Endothelial cell of umbilical vein (primary cell): ENCODE results near the gene VAT1. TPM values are rescaled to one million over a fixed set of nuclear protein-coding genes. Genes with fewer than 3 reads are reported as not detected.
"Not testable (repeated sequence)": the region's sequence is repeated elsewhere in the genome, so short reads cannot be mapped to it uniquely, and the experiment has no call there.

Source experiments
- BruUV-seq: library from RNA; stranded (reverse); fragments of 400-500 nt; replicated peaks from 2 replicates; lab custom pipeline; 2021; lab: Mats Ljungman, UMichigan
- CTCF ChIA-PET: fragments of 300-600, 350-600 bp; sonication (Branson Sonifier 250); formaldehyde crosslinking; loops from one replicate; lab custom pipeline; 2021; ENCODE audit warnings: antibody characterized with exemption, inconsistent platforms; lab: Charles Lee
- POLR2A ChIA-PET: fragments of 300-600, 350-600 bp; sonication (Branson Sonifier 250); formaldehyde crosslinking; loops from one replicate; lab custom pipeline; 2021; ENCODE audit warnings: antibody characterized with exemption, inconsistent platforms; lab: Charles Lee
- DNase-seq: peaks from one replicate; pipeline ENCODE4 v3.0.0-alpha.2; 2011; ENCODE audit warnings: low read depth, low spot score
- FAIRE-seq: peaks from 2 replicates; lab custom pipeline; 2011; peaks lifted over from hg19 to GRCh38; lab: Jason Lieb, UNC
- H2AFZ ChIP-seq: 2 replicates; pipeline ENCODE4 v1.6.0; 2012; ENCODE audit warnings: low read depth, low read length, control low read depth, inconsistent platforms
- H3K27ac ChIP-seq: 2 replicates; pipeline ENCODE4 v1.5.1; 2011; ENCODE audit warnings: low read depth, mild to moderate bottlenecking, control low read depth, low read length, moderate library complexity; ENCODE audit not compliant: insufficient read depth
- H3K27me3 ChIP-seq, 2 experiments: 2 replicates each; pipeline versions ENCODE4 v1.6.0 to v1.6.1; 2011; ENCODE audit warnings: low read length in 2 of 2, mixed read lengths in 1 of 2; ENCODE audit not compliant: control insufficient read depth in 2 of 2, insufficient read depth in 2 of 2
- H3K36me3 ChIP-seq, 2 experiments: 2 replicates in 1 of 2; 3 replicates in 1 of 2; pipeline ENCODE4 v1.5.1; 2011; ENCODE audit warnings: low read length in 2 of 2, mild to moderate bottlenecking in 1 of 2, moderate library complexity in 1 of 2; ENCODE audit not compliant: control insufficient read depth in 2 of 2, insufficient read depth in 2 of 2; ENCODE audit errors: extremely low read depth in 1 of 2
- H3K4me1 ChIP-seq: 3 replicates; pipeline ENCODE4 v1.5.1; 2011; ENCODE audit warnings: mild to moderate bottlenecking, low read length; ENCODE audit not compliant: control insufficient read depth, insufficient read depth; ENCODE audit errors: extremely low read depth
- H3K4me2 ChIP-seq: 2 replicates; pipeline ENCODE4 v1.6.1; 2011; ENCODE audit warnings: low read length, control low read depth, mixed read lengths; ENCODE audit not compliant: insufficient read depth
- H3K4me3 ChIP-seq, 3 experiments: fragments of 200-600 bp in 1 of 3; sonication (generic), shearing (Covaris generic) in 1 of 3; replicated peaks in 1 of 3; 2 replicates each; pipeline ENCODE4 v1.5.1; 2011 to 2016; ENCODE audit warnings: control low read depth in 3 of 3, low read length in 3 of 3, mild to moderate bottlenecking in 2 of 3, inconsistent platforms in 1 of 3, low read depth in 1 of 3, moderate library complexity in 1 of 3; ENCODE audit not compliant: insufficient read depth in 1 of 3
- H3K79me2 ChIP-seq: 2 replicates; pipeline ENCODE4 v1.6.0; 2012; ENCODE audit warnings: low read length, inconsistent platforms; ENCODE audit not compliant: control insufficient read depth, insufficient read depth
- H3K9ac ChIP-seq: replicated peaks from 2 replicates; pipeline ENCODE3; 2011; ENCODE audit warnings: low read length, control low read depth; ENCODE audit not compliant: insufficient read depth; ENCODE audit errors: extremely low read depth
- H3K9me1 ChIP-seq: replicated peaks from 3 replicates; pipeline ENCODE4 v1.6.0; 2011; ENCODE audit warnings: mild to moderate bottlenecking, low read length; ENCODE audit not compliant: control insufficient read depth, insufficient read depth; ENCODE audit errors: extremely low read depth
- H3K9me3 ChIP-seq: replicated peaks from 2 replicates; pipeline ENCODE4 v1.5.1; 2012; ENCODE audit warnings: low read length, inconsistent platforms; ENCODE audit not compliant: control insufficient read depth, insufficient read depth
- H4K20me1 ChIP-seq: replicated peaks from 2 replicates; pipeline ENCODE3; 2011; ENCODE audit warnings: mild to moderate bottlenecking, low read length; ENCODE audit not compliant: control insufficient read depth, insufficient read depth; ENCODE audit errors: extremely low read depth
- CTCF ChIP-seq, 2 donors: IDR thresholded peaks; 1 replicate in 1 of 2; 2 replicates in 1 of 2; pipeline ENCODE4 v1.5.1; 2011; ENCODE audit warnings: low read length in 2 of 2, mild to moderate bottlenecking in 2 of 2, moderate library complexity in 2 of 2, control low read depth in 1 of 2, inconsistent platforms in 1 of 2, low read depth in 1 of 2; ENCODE audit not compliant: insufficient read depth in 1 of 2; ENCODE audit errors: extremely low read depth in 1 of 2
- EZH2 ChIP-seq: IDR thresholded peaks from 2 replicates; pipeline ENCODE4 v1.6.1; 2012; ENCODE audit warnings: borderline replicate concordance, low read depth, mild to moderate bottlenecking, moderate library complexity, low read length, inconsistent platforms; ENCODE audit not compliant: severe bottlenecking
- FOS ChIP-seq: IDR thresholded peaks from 2 replicates; pipeline ENCODE4 v1.6.1; 2011; ENCODE audit warnings: mild to moderate bottlenecking, low read length, moderate library complexity, borderline replicate concordance; ENCODE audit not compliant: insufficient read depth
- GATA2 ChIP-seq: IDR thresholded peaks from 2 replicates; pipeline ENCODE4 v1.7.0; 2011; ENCODE audit warnings: low read depth, mild to moderate bottlenecking, moderate library complexity, mixed read lengths, low read length; ENCODE audit not compliant: insufficient read length, insufficient read depth
- JUN ChIP-seq: IDR thresholded peaks from 2 replicates; pipeline ENCODE4 v1.6.1; 2011; ENCODE audit warnings: borderline replicate concordance, low read depth; ENCODE audit not compliant: insufficient read length, insufficient read depth
- MAX ChIP-seq: IDR thresholded peaks from 2 replicates; pipeline ENCODE4 v1.6.1; 2011; ENCODE audit not compliant: insufficient read depth, insufficient read length
- MYC ChIP-seq: IDR thresholded peaks from one replicate; pipeline ENCODE4 v1.6.1; 2011; ENCODE audit warnings: mild to moderate bottlenecking, low read depth, low read length
- POLR2A ChIP-seq: IDR thresholded peaks from 2 replicates; pipeline ENCODE4 v1.6.1; 2012; ENCODE audit warnings: low read depth, mild to moderate bottlenecking, control low read depth, low read length
- POLR2AphosphoS5 ChIP-seq: IDR thresholded peaks from 2 replicates; pipeline ENCODE4 v1.6.1; 2012; ENCODE audit warnings: low read depth, mild to moderate bottlenecking, control low read depth, low read length, moderate library complexity; ENCODE audit not compliant: insufficient read depth
- dilution Hi-C: fragments of 300-500 bp; cut with MboI; formaldehyde crosslinking; loops from one replicate; pipeline ENCODE4 v1.15.0; 2019; ENCODE audit warnings: low sequenced_read_pairs; ENCODE audit not compliant: extremely low pct_ligation_motif_present
- intact Hi-C: fragments of 100-400 bp; cut with micrococcal nuclease; formaldehyde crosslinking; loops from one replicate; pipeline ENCODE4 v1.10.0; 2022
- polyA plus RNA-seq, 4 experiments: library from polyadenylated mRNA; depleted of rRNA in 3 of 4; stranded (reverse) in 3 of 4; unstranded in 1 of 4; fragments of >200 nt; gene quantifications; 2 replicates each; pipeline versions ENCODE4 v1.2.1 to v1.2.3, GENCODE V29; 2011 to 2012; ENCODE audit warnings: missing spikeins in 1 of 4
- total RNA-seq: library from RNA; stranded (reverse); gene quantifications from 2 replicates; pipeline ENCODE4 v1.2.3, GENCODE V29; 2021

Gene VAT1
- total and polyA plus RNA-seq, 2 donors (not counting 3 experiments of a cell fraction or from before 2014, with no cell fraction given): 339 to 482 TPM

- POLR2A ChIA-PET: no interaction called here
- no peaks in the 10 kb centered on the region for H3K27me3 ChIP-seq
- no peaks in the 10 kb centered on the region for H4K20me1 ChIP-seq
- H3K36me3 ChIP-seq: no peaks in the 10 kb centered on the region
- DNase-seq (no peak), FAIRE-seq (peak; percentile 4)
- no peak overlapping the region for H3K27ac ChIP-seq
- no peaks in the 10 kb centered on the region for H3K79me2 ChIP-seq
- no peaks in the 10 kb centered on the region for H3K9me1 ChIP-seq
- H2AFZ ChIP-seq: no peak overlapping the region
- no peak overlapping the region for H3K9ac ChIP-seq
- H3K9me3 ChIP-seq: no peaks in the 10 kb centered on the region
- CTCF ChIA-PET: interaction anchor here (1.4 kb wide), 2 partner anchors 14 to 34 kb away, joined by 3 read pairs; no protein-coding TSS in a partner anchor
- dilution Hi-C loops (no loop called here), intact Hi-C loops (no loop called here)
- no TSS peak for BruUV-seq
- no peak overlapping the region for H3K4me3 ChIP-seq
- no peaks in the 10 kb centered on the region for H3K4me1 ChIP-seq
- no peak overlapping the region for H3K4me2 ChIP-seq
- TF ChIP-seq EZH2 (no peak), CTCF (IDR thresholded peaks at IDR 0.05; ENCODE audit: extremely low read depth in 1 of 2, insufficient read depth in 1 of 2, low read depth in 1 of 2, low read length in 2 of 2) (no peak), JUN (no peak), POLR2AphosphoS5 (no peak), POLR2A (no peak), GATA2 (no peak), MYC (no peak), FOS (no peak), MAX (no peak)
These were observed 33.9 kb upstream of the VAT1 start for GRCh38 chr17:43056051-43056450.

GRCh38 chr17:43053008-43053407 is 30.8 kb upstream of the VAT1 start:
- H3K4me3 ChIP-seq, CTCF ChIA-PET, H4K20me1 ChIP-seq, H3K9me1 ChIP-seq, H3K9me3 ChIP-seq, H3K27ac ChIP-seq, H3K4me1 ChIP-seq, BruUV-seq, intact Hi-C loops, FAIRE-seq, H2AFZ ChIP-seq, H3K27me3 ChIP-seq, POLR2A ChIA-PET, H3K79me2 ChIP-seq, H3K36me3 ChIP-seq, H3K9ac ChIP-seq, DNase-seq, H3K4me2 ChIP-seq, dilution Hi-C loops: not testable (repeated sequence)
